ENCODE results near the gene MT2A.

The MT2A gene

DNA sequence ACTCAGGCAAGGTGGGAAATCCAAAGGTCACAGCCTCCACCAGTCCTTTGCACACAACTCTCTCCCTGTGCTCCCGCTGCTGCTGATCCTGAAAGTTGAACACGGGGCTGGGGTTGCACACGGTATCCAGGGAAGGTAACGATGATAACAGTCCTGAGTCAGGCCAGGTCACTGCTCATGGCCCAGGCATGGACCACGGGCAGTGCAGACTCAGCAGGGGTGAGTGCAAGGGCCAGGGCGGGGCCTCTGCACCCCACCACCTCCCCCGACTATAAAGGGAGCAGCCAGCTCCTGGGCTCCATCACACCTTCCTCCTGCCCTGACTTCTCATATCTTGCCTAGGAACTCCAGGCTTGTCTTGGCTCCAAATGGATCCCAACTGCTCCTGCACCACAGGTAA is 43.2 kb downstream of the MT2A start, which contains the start of gene MT1B:
Gene MT1B, plus strand, starts transcription at position 301 of the 400 bp plus-strand sequence. Its CDS starts 68 bp downstream, at position 369.
- TF ChIP-seq GATA3 (IDR thresholded peaks at IDR 0.05; ENCODE audit: low read depth, low read length) (no peak), GATA2 (IDR thresholded peaks at IDR 0.05; ENCODE audit: low read depth, low read length) (no peak)

DNA sequence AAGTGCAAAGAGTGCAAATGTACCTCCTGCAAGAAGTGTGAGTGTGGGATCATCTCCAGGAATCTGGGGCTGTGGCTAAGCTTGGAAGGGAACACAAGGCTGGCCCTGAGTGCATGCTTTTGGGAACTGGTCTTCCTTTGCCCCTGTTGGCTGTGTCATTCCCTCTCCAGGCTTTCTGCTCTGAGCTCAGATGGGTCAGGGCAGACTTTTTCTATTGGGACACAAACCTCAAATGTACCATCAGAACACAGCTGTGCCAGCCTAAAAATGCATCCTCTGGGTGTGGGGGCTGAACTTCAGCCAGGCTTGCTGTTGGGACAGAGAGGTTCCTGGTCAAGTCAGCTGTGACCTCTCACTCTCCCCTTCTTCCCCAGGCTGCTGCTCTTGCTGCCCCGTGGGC is 44.2 kb downstream of the MT2A start:
- no peak for TF ChIP-seq GATA3 (IDR thresholded peaks at IDR 0.05; ENCODE audit: low read depth, low read length)

DNA sequence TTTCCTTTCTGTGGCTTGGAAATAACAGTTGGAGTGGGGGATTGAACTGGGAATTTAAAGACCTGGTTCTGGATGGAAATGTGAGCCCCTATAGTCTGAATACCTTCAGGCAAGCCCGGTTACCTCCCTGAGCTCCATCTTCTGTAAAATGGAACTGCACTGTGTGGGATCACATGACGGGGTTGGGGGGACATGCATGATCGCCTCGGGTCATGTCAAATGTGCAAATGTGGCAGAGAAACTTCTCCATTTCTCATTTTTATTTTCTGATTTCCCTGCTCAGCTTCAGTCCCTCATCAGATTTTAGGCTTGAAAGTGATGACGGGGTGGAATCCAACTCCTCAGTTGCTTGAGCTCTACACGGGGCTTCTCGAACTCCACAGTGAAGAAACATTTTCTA is 44.8 kb downstream of the MT2A start:
- no peak for TF ChIP-seq GATA2 (IDR thresholded peaks at IDR 0.05; ENCODE audit: low read depth, low read length)
- TF ChIP-seq GATA3 (IDR thresholded peaks at IDR 0.05; ENCODE audit: low read depth, low read length), result no peak

DNA sequence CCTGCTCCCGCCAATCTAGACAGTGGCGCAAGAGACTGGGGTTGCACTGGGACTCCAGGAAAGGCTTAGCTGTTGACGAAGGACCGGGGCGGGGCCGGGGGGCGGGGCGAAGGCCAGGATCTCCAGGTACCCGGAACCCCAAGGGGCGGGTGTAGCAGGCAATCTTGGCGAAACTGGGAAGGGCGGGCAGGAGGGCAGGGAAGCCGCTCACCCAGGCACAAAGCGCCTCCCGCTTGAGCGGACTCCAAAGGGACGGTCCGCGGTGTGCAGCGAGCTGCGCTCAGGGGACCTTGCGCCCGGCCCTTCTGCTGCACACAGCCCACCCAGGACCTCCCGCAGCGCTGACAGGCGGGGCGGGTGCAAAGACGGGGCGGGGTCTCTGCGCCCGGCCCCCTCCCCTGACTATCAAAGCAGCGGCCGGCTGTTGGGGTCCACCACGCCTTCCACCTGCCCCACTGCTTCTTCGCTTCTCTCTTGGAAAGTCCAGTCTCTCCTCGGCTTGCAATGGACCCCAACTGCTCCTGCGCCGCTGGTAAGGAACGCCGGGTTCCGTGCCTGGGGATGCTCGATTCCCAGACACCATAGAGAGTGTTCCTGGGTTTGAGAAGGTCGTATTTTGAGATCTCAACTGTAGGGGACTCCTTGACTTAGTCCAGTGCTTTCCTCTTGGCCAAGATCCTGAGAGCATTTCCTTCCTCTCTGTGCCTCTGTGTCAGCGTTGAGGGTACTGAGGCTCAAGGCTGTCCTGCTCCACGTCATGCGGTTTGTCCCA is 49.4 kb downstream of the MT2A start, which contains the start of gene MT1F:
Gene MT1F, plus strand, starts transcription at position 405 of the 772 bp plus-strand sequence. Its CDS starts 100 bp downstream, at position 505.
- TF ChIP-seq GATA3 (IDR thresholded peaks at IDR 0.05; ENCODE audit: low read depth, low read length), result no peak
- no peak for TF ChIP-seq GATA2 (IDR thresholded peaks at IDR 0.05; ENCODE audit: low read depth, low read length)

DNA sequence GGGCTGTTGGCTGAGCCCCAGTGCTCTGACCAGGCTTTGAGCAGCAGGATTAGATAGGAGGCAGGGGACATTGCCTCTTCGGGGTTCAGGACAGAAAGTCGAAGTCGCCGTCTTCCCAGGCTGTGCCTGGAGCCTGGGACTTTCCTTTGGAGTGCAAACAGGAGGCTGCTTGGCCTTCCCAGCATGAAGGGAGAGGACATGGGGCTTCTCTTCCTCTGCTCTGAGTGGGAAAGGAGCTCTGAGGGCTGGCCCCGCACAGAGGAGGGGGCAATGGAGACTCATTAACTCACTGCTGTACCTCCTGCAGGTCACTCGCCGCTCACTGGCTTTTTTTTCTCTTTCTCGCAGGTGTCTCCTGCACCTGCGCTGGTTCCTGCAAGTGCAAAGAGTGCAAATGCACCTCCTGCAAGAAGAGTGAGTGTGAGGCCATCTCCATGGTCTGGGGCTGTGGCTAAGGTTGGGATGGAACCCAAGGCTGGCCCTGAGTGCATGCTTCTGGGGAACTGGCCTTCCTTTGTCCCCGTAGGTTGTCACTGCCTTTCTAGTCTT is 50.0 kb downstream of the MT2A start:
- TF ChIP-seq GATA3 (IDR thresholded peaks at IDR 0.05; ENCODE audit: low read depth, low read length), result no peak
- no peak for TF ChIP-seq GATA2 (IDR thresholded peaks at IDR 0.05; ENCODE audit: low read depth, low read length)
